Neutrophil (primary cell): ENCODE measurements around the gene ID1.

Source experiments
- H3K27ac ChIP-seq: fragments of 200-600 bp; sonication (generic); 2 replicates; pipeline ENCODE4 v1.5.1; 2016; ENCODE audit warnings: mild to moderate bottlenecking, moderate library complexity
- H3K27me3 ChIP-seq: fragments of 200-600 bp; sonication (generic); 2 replicates; pipeline ENCODE4 v1.6.0; 2016; ENCODE audit warnings: mild to moderate bottlenecking
- H3K36me3 ChIP-seq: fragments of 200-600 bp; sonication (generic); 2 replicates; pipeline ENCODE4 v1.5.1; 2017
- H3K4me1 ChIP-seq, 2 experiments: fragments of 200-600 bp in 1 of 2; sonication (generic) in 1 of 2; 1 replicate in 1 of 2; 2 replicates in 1 of 2; pipeline versions ENCODE4 v1.5.1 to v1.6.1; 2013 to 2016; ENCODE audit warnings: low read depth in 1 of 2, low read length in 1 of 2, mild to moderate bottlenecking in 1 of 2, moderate library complexity in 1 of 2; ENCODE audit not compliant: control insufficient read depth in 1 of 2, insufficient read depth in 1 of 2
- H3K4me3 ChIP-seq, 2 experiments: fragments of 200-600 bp in 1 of 2; sonication (generic) in 1 of 2; 1 replicate in 1 of 2; 2 replicates in 1 of 2; pipeline ENCODE4 v1.5.1; 2013 to 2016; ENCODE audit warnings: low read depth in 1 of 2, low read length in 1 of 2, mild to moderate bottlenecking in 1 of 2, moderate library complexity in 1 of 2
- H3K9me3 ChIP-seq: fragments of 200-600 bp; sonication (generic); 2 replicates; pipeline ENCODE4 v1.5.1; 2016
- TF ChIP-seq, protein P1 (sequence below): fragments of 200-600 bp; sonication (generic); IDR thresholded peaks from 2 replicates; pipeline ENCODE4 v1.5.1; 2016; ENCODE audit warnings: antibody characterized with exemption

The ID1 gene

DNA sequence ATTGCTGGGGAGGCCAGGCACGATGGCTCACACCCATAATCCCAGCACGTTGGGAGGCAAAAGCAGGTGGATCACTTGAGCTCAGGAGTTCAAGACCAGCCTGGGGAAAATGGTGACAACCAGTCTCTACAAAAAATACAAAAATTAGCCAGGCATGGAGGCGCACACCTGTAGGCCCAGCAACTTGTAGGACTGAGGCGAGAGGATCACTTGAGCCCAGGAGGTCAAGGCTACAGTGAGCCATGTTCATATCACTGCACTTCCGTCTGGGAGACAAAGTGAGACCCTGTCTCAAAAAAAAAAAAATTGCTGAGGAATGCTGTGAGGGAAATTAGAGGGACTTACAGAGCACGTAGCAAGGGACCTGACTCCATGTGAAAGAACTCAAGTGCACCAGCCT is 40.8 kb upstream of the ID1 start:
- H3K4me3 ChIP-seq: no peak overlapping the region
- TF ChIP-seq, protein P1, sequence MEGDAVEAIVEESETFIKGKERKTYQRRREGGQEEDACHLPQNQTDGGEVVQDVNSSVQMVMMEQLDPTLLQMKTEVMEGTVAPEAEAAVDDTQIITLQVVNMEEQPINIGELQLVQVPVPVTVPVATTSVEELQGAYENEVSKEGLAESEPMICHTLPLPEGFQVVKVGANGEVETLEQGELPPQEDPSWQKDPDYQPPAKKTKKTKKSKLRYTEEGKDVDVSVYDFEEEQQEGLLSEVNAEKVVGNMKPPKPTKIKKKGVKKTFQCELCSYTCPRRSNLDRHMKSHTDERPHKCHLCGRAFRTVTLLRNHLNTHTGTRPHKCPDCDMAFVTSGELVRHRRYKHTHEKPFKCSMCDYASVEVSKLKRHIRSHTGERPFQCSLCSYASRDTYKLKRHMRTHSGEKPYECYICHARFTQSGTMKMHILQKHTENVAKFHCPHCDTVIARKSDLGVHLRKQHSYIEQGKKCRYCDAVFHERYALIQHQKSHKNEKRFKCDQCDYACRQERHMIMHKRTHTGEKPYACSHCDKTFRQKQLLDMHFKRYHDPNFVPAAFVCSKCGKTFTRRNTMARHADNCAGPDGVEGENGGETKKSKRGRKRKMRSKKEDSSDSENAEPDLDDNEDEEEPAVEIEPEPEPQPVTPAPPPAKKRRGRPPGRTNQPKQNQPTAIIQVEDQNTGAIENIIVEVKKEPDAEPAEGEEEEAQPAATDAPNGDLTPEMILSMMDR: no peak
- no peak overlapping the region for H3K27ac ChIP-seq
- H3K36me3 ChIP-seq: peaks cover 79% of the 10 kb centered on the region
- H3K27me3 ChIP-seq: no peaks in the 10 kb centered on the region
- H3K9me3 ChIP-seq: no peaks in the 10 kb centered on the region
- peaks cover 25% of the 10 kb centered on the region in 2 experiments for H3K4me1 ChIP-seq

DNA sequence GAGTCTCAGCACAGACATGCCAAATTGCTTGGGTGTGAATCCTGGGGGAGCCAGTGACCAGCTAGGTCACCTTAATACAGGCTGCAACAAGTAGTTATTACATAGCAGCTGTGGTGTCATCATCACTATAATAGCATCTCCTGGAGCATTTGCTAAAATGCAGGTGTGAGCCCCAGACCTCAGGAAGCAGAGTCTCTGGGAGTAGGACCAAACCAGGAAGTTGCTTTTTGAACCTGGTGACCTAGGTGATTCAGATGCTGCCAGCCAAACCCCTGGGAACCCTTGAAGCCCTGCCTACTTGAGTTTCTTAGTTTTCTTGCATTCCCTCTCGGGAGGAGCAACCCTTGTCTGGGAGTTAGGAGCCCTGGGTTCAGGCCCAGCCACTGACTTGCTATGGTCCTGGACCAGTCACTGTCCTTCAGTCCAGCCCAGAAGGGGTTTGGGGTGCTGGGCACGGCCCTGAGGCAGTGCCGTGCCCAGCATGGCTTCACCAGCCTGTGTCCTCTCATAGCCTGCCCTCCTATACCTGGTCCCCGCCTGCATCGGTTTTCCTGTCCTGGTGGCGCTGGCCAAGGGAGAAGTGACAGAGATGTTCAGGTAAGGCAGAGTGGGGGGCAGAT is 39.3 kb upstream of the ID1 start:
- H3K4me1 ChIP-seq: peaks cover 11 to 14% of the 10 kb centered on the region in 2 experiments
- no peaks in the 10 kb centered on the region for H3K9me3 ChIP-seq
- TF ChIP-seq, protein P1: no peak
- no peaks in the 10 kb centered on the region for H3K27me3 ChIP-seq
- no peak overlapping the region for H3K27ac ChIP-seq
- H3K4me3 ChIP-seq: no peak overlapping the region
- H3K36me3 ChIP-seq: peaks cover 87% of the 10 kb centered on the region

- Histone ChIP-seq H3K27me3 (no peaks in the 10 kb centered on the region), H3K27ac (no peak overlapping the region), H3K9me3 (no peaks in the 10 kb centered on the region), H3K36me3 (peaks cover 91% of the 10 kb centered on the region), H3K4me3 (no peak overlapping the region), H3K4me1 (peaks cover 7 to 9% of the 10 kb centered on the region in 2 experiments)
- TF ChIP-seq, protein P1: no peak
Measured at GRCh38 chr20:31566319-31566657, 38.8 kb upstream of the ID1 start.

GRCh38 chr20:31566658-31567379 is 38.3 kb upstream of the ID1 start:
- TF ChIP-seq, protein P1: no peak
- no peaks in the 10 kb centered on the region for H3K9me3 ChIP-seq
- H3K4me1 ChIP-seq: peaks cover 2 to 6% of the 10 kb centered on the region in 2 experiments
- peak overlapping the region; percentile 38 for H3K27ac ChIP-seq
- H3K27me3 ChIP-seq: no peaks in the 10 kb centered on the region
- peaks cover 87% of the 10 kb centered on the region for H3K36me3 ChIP-seq
- no peak overlapping the region for H3K4me3 ChIP-seq

GRCh38 chr20:31567380-31567720 is 37.7 kb upstream of the ID1 start:
- peaks cover 6 to 10% of the 10 kb centered on the region in 2 experiments for H3K4me1 ChIP-seq
- peaks cover 81% of the 10 kb centered on the region for H3K36me3 ChIP-seq
- H3K4me3 ChIP-seq: no peak overlapping the region
- H3K27me3 ChIP-seq: no peaks in the 10 kb centered on the region
- TF ChIP-seq, protein P1: no peak
- H3K9me3 ChIP-seq: no peaks in the 10 kb centered on the region
- H3K27ac ChIP-seq: peak overlapping the region; percentile 38
